Testis (tissue), 3 donors: Measurements from ENCODE around the gene CHD2. TPM values are rescaled to one million over a fixed set of nuclear protein-coding genes. Genes with fewer than 3 reads are reported as not detected.

Experiments used
- DNase-seq: peaks from one replicate; pipeline ENCODE4 v3.0.0-alpha.2; 2019
- H3K27ac ChIP-seq, 2 donors: fragments of 200-600 bp; sonication (generic); one replicate each; pipeline ENCODE4 v1.5.1; 2019
- H3K27me3 ChIP-seq: fragments of 200-600 bp; sonication (generic); one replicate; pipeline ENCODE4 v1.5.1; 2019
- H3K36me3 ChIP-seq: fragments of 200-600 bp; sonication (generic); one replicate; pipeline ENCODE4 v1.5.1; 2017; ENCODE audit warnings: low read depth; ENCODE audit errors: missing control alignments
- H3K4me1 ChIP-seq: fragments of 200-600 bp; sonication (generic); one replicate; pipeline ENCODE4 v1.5.1; 2019
- H3K4me3 ChIP-seq, 2 donors: fragments of 200-600 bp; sonication (generic); one replicate each; pipeline ENCODE4 v1.5.1; 2017 to 2019
- H3K9me3 ChIP-seq: fragments of 200-600 bp; sonication (generic); one replicate; pipeline ENCODE4 v1.5.1; 2017
- POLR2A ChIP-seq: fragments of 450-650 bp; IDR thresholded peaks from one replicate; pipeline ENCODE4 v1.6.1; 2017; ENCODE audit warnings: antibody characterized with exemption, mild to moderate bottlenecking, moderate library complexity
- WGBS, 2 donors: methylation state at CpG; one replicate each; pipeline ENCODE4 v1.1.5; 2018; 5-methylcytosine and 5-hydroxymethylcytosine counted together
- intact Hi-C: fragments of 100-400 bp; cut with DNase I; formaldehyde crosslinking; loops from one replicate; pipeline ENCODE4 v1.15.1; 2023; ENCODE audit warnings: low total_unique reads
- polyA plus RNA-seq: library from polyadenylated mRNA; stranded (reverse); fragments of 350-450 nt; fragmentation: Illumina TruSeq; extraction: RNeasy Lipid Tissue Mini Kit (QIAGEN cat#74804); gene quantifications from one replicate; pipeline ENCODE4 v1.2.3, GENCODE V29; 2014; ENCODE audit warnings: low read depth, low replicate concordance; ENCODE audit not compliant: insufficient read depth
- total RNA-seq, 2 donors: library from RNA; depleted of rRNA; stranded (reverse); fragments of >200 nt; gene quantifications; one replicate each; pipeline ENCODE4 v1.2.3, GENCODE V29; 2016
- TF ChIP-seq, protein P1 (sequence below), 3 experiments: fragments of 450-650 bp in 2 of 3; fragments of 200-600 bp in 1 of 3; sonication (generic) in 1 of 3; IDR thresholded peaks; one replicate each; pipeline ENCODE4 v1.5.1; 2016 to 2019; ENCODE audit warnings: antibody characterized with exemption in 3 of 3, mild to moderate bottlenecking in 2 of 3, moderate library complexity in 1 of 3

CHD2 gene
- total and polyA plus RNA-seq, 3 donors from 2014 or later = 64.5 to 129 (median 113) TPM

DNA sequence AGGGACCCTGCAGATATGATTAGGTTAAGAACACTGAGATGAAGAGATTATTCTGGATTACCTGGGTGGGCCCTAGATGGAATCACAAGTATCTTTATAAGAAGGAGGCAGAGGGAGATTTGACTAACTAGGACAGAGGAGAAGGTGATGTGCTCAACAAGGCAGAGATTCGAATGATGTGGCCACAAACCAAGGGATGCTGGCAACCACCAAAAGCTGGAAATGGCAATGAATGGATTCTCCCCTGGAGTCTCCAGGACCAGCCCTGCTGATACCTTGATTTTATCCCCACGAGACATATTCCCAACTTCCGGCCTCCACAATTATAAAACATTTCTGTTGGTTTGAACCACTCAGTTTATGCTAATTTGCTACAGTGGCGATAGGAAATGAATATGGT, 146.0 kb downstream of the CHD2 start:
- peaks cover 12% of the 10 kb centered on the region for H3K4me1 ChIP-seq
- intact Hi-C loops = no loop called here

DNA sequence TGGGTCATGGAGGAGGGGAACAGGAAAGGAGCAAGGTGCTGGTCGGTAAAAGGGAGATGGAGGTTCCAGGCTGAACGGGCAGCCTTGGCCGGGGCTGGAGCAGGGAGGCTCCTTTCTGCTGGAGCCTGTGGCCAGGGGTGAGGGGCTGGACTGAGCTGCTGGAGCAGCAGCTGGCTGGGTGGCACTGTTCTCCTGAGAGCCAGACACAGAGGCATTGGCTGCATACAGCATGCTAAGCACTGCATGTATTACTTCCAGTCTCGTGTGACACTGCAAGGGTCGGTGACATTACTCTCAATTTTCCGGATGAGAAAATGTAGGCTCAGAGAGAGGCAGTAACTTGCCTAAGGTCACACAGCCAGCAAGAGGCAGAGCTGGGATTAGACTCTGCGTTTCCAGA, 146.6 kb downstream of the CHD2 start:
- no peak overlapping the region for H3K4me3 ChIP-seq
- 76 to 80% methylated on average over 6 of the region's 7 CpGs for WGBS, 2 donors
- intact Hi-C loops = no loop called here
- H3K27me3 ChIP-seq = no peaks in the 10 kb centered on the region
- DNase-seq = no peak
- H3K9me3 ChIP-seq = no peaks in the 10 kb centered on the region
- peaks cover 12% of the 10 kb centered on the region for H3K4me1 ChIP-seq
- no peaks in the 10 kb centered on the region for H3K36me3 ChIP-seq
- H3K27ac ChIP-seq = no peak overlapping the region
- TF ChIP-seq, protein P1, sequence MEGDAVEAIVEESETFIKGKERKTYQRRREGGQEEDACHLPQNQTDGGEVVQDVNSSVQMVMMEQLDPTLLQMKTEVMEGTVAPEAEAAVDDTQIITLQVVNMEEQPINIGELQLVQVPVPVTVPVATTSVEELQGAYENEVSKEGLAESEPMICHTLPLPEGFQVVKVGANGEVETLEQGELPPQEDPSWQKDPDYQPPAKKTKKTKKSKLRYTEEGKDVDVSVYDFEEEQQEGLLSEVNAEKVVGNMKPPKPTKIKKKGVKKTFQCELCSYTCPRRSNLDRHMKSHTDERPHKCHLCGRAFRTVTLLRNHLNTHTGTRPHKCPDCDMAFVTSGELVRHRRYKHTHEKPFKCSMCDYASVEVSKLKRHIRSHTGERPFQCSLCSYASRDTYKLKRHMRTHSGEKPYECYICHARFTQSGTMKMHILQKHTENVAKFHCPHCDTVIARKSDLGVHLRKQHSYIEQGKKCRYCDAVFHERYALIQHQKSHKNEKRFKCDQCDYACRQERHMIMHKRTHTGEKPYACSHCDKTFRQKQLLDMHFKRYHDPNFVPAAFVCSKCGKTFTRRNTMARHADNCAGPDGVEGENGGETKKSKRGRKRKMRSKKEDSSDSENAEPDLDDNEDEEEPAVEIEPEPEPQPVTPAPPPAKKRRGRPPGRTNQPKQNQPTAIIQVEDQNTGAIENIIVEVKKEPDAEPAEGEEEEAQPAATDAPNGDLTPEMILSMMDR (IDR thresholded peaks at IDR 0.05) = no peak
- no peak for TF ChIP-seq POLR2A

More for the DNA sequence above, 146.0 kb downstream of the CHD2 start:
- TF ChIP-seq POLR2A = no peak
- TF ChIP-seq, protein P1 (IDR thresholded peaks at IDR 0.05) = no peak
- Histone ChIP-seq H3K27me3 (no peaks in the 10 kb centered on the region), H3K9me3 (no peaks in the 10 kb centered on the region), H3K27ac (no peak overlapping the region), H3K36me3 (no peaks in the 10 kb centered on the region), H3K4me3 (no peak overlapping the region)
- DNase-seq = no peak
- WGBS, 2 donors = 95% methylated on average over 4 of the region's 4 CpGs

DNA sequence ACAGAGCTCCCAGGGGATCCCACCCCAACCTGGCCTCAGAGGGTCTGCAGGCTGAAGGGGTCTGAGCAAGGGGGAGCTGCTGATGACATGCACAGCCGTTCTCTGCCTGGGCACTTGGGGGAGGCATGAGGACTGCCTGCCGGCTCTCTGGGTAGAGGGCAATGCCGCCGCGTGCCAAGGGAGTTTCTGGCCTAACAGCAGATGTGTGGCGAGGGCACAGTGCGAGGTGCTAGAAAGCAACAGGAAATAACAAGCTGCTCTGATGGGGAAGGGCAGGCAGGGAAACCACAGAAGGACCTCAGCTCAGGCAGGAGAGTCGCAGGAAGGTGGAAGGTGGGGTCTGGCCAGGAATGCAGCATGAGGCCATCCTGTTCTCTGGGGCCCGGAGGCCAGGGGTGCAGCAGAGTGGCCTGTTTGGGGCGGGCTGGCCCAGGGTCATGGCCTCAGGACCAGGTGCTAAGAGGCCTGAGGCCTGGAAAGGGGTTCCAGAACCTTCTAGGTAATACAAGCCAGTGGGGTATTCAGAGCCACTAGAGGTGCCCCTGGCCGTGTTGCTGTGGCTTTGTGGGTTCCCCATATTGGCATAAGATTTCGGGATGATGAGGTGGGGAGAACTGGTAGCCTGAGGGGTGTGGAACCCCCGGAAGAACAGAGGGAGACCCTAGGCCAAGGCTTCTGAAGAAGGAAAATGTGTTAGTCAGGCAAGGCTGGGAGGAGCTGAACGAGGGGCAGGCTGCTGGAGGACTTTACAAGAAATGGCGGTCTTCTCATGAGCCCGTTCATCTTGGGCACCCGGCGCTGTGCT, 147.7 kb downstream of the CHD2 start:
- no peak for TF ChIP-seq POLR2A
- TF ChIP-seq, protein P1 (IDR thresholded peaks at IDR 0.05) = no peak
- intact Hi-C loops = no loop called here

DNA sequence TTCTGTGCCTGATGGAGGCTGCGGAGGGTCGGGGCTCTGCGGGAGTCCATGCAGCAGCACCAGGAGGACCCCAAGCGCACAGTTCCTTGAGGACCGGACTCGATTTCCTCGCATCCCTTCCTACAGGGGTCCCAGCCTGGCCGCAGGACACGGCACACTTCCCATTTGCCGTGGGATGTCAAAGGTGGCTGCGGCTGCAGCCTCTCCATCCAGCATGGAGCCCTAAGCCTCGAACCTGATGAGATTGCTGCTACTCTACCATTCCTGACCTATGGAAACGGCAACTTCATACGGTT, 148.2 kb downstream of the CHD2 start:
- Histone ChIP-seq H3K27me3 (no peaks in the 10 kb centered on the region), H3K36me3 (no peaks in the 10 kb centered on the region), H3K4me1 (peaks cover 12% of the 10 kb centered on the region), H3K4me3 (no peak overlapping the region), H3K27ac (no peak overlapping the region), H3K9me3 (no peaks in the 10 kb centered on the region)
- TF ChIP-seq POLR2A = no peak
- TF ChIP-seq, protein P1 (IDR thresholded peaks at IDR 0.05) = no peak
- intact Hi-C loops = no loop called here
- no peak for DNase-seq
- WGBS, 2 donors = 81 to 89% methylated on average over 8 to 14 of the region's 14 CpGs

More for the DNA sequence above, 147.7 kb downstream of the CHD2 start:
- Histone ChIP-seq H3K9me3 (no peaks in the 10 kb centered on the region), H3K4me3 (no peak overlapping the region), H3K36me3 (no peaks in the 10 kb centered on the region), H3K27ac (no peak overlapping the region), H3K27me3 (no peaks in the 10 kb centered on the region), H3K4me1 (peaks cover 12% of the 10 kb centered on the region)
- WGBS, 2 donors = 79 to 88% methylated on average over 15 to 18 of the region's 18 CpGs
- no peak for DNase-seq

DNA sequence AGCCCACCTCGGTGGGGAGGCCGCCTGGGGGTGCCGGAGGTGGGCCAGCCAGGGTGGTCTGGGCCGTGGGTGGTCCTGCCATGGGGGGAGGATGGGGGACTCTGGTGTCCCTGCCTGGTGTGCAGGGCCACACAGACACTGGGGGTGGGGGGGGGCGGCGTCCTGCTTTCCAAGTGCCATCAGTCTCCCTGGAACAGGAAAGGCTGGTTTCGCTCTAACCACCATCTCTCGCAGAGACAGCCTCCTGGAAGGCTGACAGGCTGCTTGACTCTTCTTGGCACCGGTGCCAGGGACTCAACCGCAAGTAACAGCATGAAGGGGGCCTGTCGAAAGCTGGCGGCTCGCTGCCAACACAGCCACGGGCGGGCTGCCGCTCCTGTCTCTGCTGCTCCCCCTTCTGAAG, 148.6 kb downstream of the CHD2 start:
- Histone ChIP-seq H3K9me3 (no peaks in the 10 kb centered on the region), H3K36me3 (no peaks in the 10 kb centered on the region), H3K27me3 (no peaks in the 10 kb centered on the region), H3K27ac (no peak overlapping the region), H3K4me1 (peaks cover 9% of the 10 kb centered on the region), H3K4me3 (no peak overlapping the region)
- no peak for DNase-seq
- WGBS, 2 donors = 75 to 89% methylated on average over 7 to 14 of the region's 16 CpGs
- TF ChIP-seq, protein P1 (IDR thresholded peaks at IDR 0.05) = no peak
- TF ChIP-seq POLR2A = no peak
- intact Hi-C loops = no loop called here
